C4-2B (cell line): ENCODE results near the gene SLC2A2.

Source experiments
- H3K27ac ChIP-seq: fragments of 450-650 bp; 2 replicates; pipeline ENCODE4 v1.5.1; 2017
- ZFX ChIP-seq: fragments of 450-650 bp; IDR thresholded peaks from 2 replicates; pipeline ENCODE4 v1.6.1; 2017
- TF ChIP-seq, protein P1 (sequence below): fragments of 450-650 bp; conservative IDR thresholded peaks from 2 replicates; pipeline ENCODE4 v1.5.1; 2017; ENCODE audit warnings: mild to moderate bottlenecking

Gene SLC2A2

DNA sequence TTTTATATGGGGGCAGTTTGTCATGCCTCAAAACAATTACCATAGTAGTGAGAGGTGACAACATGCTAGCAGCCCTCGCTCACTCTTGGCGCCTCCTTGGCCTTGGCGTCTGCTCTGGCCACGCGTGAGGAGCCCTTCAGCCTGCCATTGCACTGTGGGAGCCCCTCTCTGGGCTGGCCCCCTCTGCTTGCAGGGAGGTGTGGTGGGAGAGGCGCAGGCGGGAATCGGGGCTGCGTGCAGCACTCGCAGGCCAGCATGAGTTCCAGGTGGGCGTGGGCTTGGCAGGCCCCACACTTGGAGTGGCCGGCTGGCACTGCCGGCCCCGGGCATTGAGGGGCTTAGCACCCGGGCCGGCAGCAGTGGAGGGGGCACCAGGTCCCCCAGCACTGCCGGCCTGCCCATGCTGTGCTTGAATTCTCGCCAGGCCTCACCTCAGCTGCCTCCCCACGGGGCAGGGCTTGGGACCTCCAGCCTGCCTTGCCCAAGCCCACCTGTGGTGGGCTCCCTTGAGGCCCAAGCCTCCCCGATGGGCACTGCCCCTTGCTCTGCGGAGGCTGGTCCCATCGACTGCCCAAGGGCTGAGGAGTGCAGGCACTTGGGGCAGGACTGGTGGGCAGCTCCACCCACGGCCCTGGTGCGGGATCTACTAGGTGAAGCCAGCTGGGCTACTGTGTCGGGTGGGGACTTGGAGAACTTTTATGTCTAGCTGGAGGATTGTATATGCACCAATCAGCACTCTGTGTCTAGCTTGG lies 79.3 kb downstream of the SLC2A2 start:
- H3K27ac ChIP-seq = no peak overlapping the region

More for the DNA sequence above, 79.3 kb downstream of the SLC2A2 start:
- TF ChIP-seq, protein P1, sequence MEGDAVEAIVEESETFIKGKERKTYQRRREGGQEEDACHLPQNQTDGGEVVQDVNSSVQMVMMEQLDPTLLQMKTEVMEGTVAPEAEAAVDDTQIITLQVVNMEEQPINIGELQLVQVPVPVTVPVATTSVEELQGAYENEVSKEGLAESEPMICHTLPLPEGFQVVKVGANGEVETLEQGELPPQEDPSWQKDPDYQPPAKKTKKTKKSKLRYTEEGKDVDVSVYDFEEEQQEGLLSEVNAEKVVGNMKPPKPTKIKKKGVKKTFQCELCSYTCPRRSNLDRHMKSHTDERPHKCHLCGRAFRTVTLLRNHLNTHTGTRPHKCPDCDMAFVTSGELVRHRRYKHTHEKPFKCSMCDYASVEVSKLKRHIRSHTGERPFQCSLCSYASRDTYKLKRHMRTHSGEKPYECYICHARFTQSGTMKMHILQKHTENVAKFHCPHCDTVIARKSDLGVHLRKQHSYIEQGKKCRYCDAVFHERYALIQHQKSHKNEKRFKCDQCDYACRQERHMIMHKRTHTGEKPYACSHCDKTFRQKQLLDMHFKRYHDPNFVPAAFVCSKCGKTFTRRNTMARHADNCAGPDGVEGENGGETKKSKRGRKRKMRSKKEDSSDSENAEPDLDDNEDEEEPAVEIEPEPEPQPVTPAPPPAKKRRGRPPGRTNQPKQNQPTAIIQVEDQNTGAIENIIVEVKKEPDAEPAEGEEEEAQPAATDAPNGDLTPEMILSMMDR = no peak
- TF ChIP-seq ZFX = no peak
